Vagina (tissue), 2 donors: Measurements from ENCODE around the gene PLA2G4B.

Experiments
- CTCF ChIP-seq, 3 experiments: fragments of 450-650 bp in 2 of 3; fragments of 200-600 bp in 1 of 3; sonication (generic) in 1 of 3; IDR thresholded peaks; one replicate each; pipeline ENCODE4 v1.5.1; 2017 to 2019; ENCODE audit warnings: antibody characterized with exemption in 3 of 3, mild to moderate bottlenecking in 2 of 3, moderate library complexity in 2 of 3
- POLR2A ChIP-seq, 2 donors: fragments of 450-650 bp; IDR thresholded peaks; one replicate each; pipeline ENCODE4 v1.6.1; 2017; ENCODE audit warnings: antibody characterized with exemption in 2 of 2, mild to moderate bottlenecking in 2 of 2, moderate library complexity in 2 of 2
- POLR2AphosphoS5 ChIP-seq, 2 donors: sonication (generic); formaldehyde crosslinking; IDR thresholded peaks; one replicate each; pipeline ENCODE4 v1.9.0; 2017; ENCODE audit warnings: antibody characterized with exemption in 2 of 2, mild to moderate bottlenecking in 2 of 2, low read depth in 1 of 2; ENCODE audit not compliant: insufficient read depth in 1 of 2

GRCh38 chr15:41823502-41823901 is 15.1 kb upstream of the PLA2G4B start:
- TF ChIP-seq POLR2A (IDR thresholded peaks at IDR 0.05) (no peak), POLR2AphosphoS5 (IDR thresholded peaks at IDR 0.05; ENCODE audit: insufficient read depth in 1 of 2, low read depth in 1 of 2) (no peak), CTCF (IDR thresholded peaks at IDR 0.05) (no peak)
